ENCODE measurements around the gene CCDC167. TPM values are rescaled to one million over a fixed set of nuclear protein-coding genes. Genes with fewer than 3 reads are reported as not detected.
A peak's percentile ranks its signal among the peaks of the same experiment; 100 is the strongest.

Gene CCDC167
- total RNA-seq, 1 experiment from 2014 or later, result 31.9 TPM

GRCh38 chr6:37491830-37492208, 7.9 kb downstream of the CCDC167 start:
- peaks cover 5% of the 10 kb centered on the region; the same call in 1 of the 2 replicates for H3K4me1 ChIP-seq (ENCODE audit: insufficient read depth, low read length)
- no peak overlapping the region for H2BK15ac ChIP-seq (ENCODE audit: low read depth, low read length)
- no peaks in the 10 kb centered on the region for H3K23me2 ChIP-seq (ENCODE audit: insufficient read length, low read depth, low read length, poor library complexity, severe bottlenecking)
- H3K4me2 ChIP-seq (ENCODE audit: insufficient read depth, insufficient read length, low read length), result no peak overlapping the region
- no peak overlapping the region for H3K56ac ChIP-seq (ENCODE audit: insufficient read length, low read depth, low read length)
- H3K4me3 Mint-ChIP-seq, result no peak overlapping the region
- no peaks in the 10 kb centered on the region for H3K79me2 ChIP-seq (ENCODE audit: insufficient read depth, low read length)
- no peak overlapping the region; the same call in 1 of the 2 replicates for H3K14ac ChIP-seq (ENCODE audit: insufficient read depth, low read length)
- no peak overlapping the region for H4K91ac ChIP-seq (ENCODE audit: insufficient read length, low read depth, low read length)
- H2AFZ ChIP-seq (ENCODE audit: low read length), result no peak overlapping the region
- H3K9me3 ChIP-seq (ENCODE audit: control insufficient read depth, low read depth, low read length), result no peaks in the 10 kb centered on the region
- no peak overlapping the region for H3K27ac ChIP-seq (ENCODE audit: insufficient read length, low read depth, low read length)
- no peak overlapping the region for H2AK5ac ChIP-seq (ENCODE audit: insufficient read length, low read length)
- H3K27ac Mint-ChIP-seq, result peak overlapping the region in 1 of 3 experiments; percentile 77; a peak in 1 of 7 replicates
- peaks cover 46 to 56% of the 10 kb centered on the region in 2 experiments for H3K4me1 Mint-ChIP-seq
- no peak overlapping the region for H3K18ac ChIP-seq (ENCODE audit: insufficient read length, low read depth, low read length)
- no peak overlapping the region for H2BK12ac ChIP-seq (ENCODE audit: insufficient read length, low read depth, low read length)
- no peaks in the 10 kb centered on the region for H3K9me3 Mint-ChIP-seq
- H3T11ph ChIP-seq (ENCODE audit: low read length), result no peak overlapping the region
- H3K4ac ChIP-seq (ENCODE audit: low read depth, low read length), result no peak overlapping the region
- no peak overlapping the region for H4K8ac ChIP-seq (replicated peaks; ENCODE audit: insufficient read length, low read depth, low read length)
- H3K27me3 Mint-ChIP-seq (ENCODE audit: low read depth), result peaks cover 1% of the 10 kb centered on the region
- peaks cover 2% of the 10 kb centered on the region for H4K20me1 ChIP-seq (ENCODE audit: control insufficient read depth, insufficient read depth, insufficient read length)
- no peak overlapping the region for H2BK20ac ChIP-seq (ENCODE audit: low read depth, low read length, poor library complexity, severe bottlenecking)
- no peak for DNase-seq
- no peak overlapping the region for H3K9ac ChIP-seq (ENCODE audit: extremely low read depth, insufficient read length, low read length)
- H3K36me3 Mint-ChIP-seq (ENCODE audit: insufficient read depth in 1 of 3, low read depth in 3 of 3), result no peaks in the 10 kb centered on the region; a peak in 2 of 7 replicates
- no peaks in the 10 kb centered on the region for H3K27me3 ChIP-seq (ENCODE audit: insufficient read depth, low read length)
- H2BK5ac ChIP-seq (ENCODE audit: insufficient read length, low read length), result no peak overlapping the region
- no peaks in the 10 kb centered on the region for H3K79me1 ChIP-seq (ENCODE audit: insufficient read depth, low read depth, low read length, poor library complexity, severe bottlenecking)
- H4K5ac ChIP-seq (ENCODE audit: insufficient read length, low read depth, low read length), result no peak overlapping the region
- no peak overlapping the region for H2BK120ac ChIP-seq (ENCODE audit: low read depth, low read length, poor library complexity, severe bottlenecking)
- TF ChIP-seq, protein P1, sequence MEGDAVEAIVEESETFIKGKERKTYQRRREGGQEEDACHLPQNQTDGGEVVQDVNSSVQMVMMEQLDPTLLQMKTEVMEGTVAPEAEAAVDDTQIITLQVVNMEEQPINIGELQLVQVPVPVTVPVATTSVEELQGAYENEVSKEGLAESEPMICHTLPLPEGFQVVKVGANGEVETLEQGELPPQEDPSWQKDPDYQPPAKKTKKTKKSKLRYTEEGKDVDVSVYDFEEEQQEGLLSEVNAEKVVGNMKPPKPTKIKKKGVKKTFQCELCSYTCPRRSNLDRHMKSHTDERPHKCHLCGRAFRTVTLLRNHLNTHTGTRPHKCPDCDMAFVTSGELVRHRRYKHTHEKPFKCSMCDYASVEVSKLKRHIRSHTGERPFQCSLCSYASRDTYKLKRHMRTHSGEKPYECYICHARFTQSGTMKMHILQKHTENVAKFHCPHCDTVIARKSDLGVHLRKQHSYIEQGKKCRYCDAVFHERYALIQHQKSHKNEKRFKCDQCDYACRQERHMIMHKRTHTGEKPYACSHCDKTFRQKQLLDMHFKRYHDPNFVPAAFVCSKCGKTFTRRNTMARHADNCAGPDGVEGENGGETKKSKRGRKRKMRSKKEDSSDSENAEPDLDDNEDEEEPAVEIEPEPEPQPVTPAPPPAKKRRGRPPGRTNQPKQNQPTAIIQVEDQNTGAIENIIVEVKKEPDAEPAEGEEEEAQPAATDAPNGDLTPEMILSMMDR (conservative IDR thresholded peaks at IDR 0.05), result no peak
- no peak overlapping the region for H3K23ac ChIP-seq (ENCODE audit: insufficient read length, low read depth, low read length)
- WGBS (ENCODE audit: extremely low coverage, insufficient read length, low lambda C conversion rate), result no CpG with 5 or more reads among the region's 5 CpGs
